ENCODE results near the gene CENPN. TPM values are rescaled to one million over a fixed set of nuclear protein-coding genes. Genes with fewer than 3 reads are reported as not detected.
A peak's percentile ranks its signal among the peaks of the same experiment; 100 is the strongest.

CENPN gene
- total and polyA plus RNA-seq, 10 of the 15 experiments (the other 5 are each of a cell fraction or from before 2014, with no cell fraction given) = 39.8 to 143 (median 66.8) TPM

DNA sequence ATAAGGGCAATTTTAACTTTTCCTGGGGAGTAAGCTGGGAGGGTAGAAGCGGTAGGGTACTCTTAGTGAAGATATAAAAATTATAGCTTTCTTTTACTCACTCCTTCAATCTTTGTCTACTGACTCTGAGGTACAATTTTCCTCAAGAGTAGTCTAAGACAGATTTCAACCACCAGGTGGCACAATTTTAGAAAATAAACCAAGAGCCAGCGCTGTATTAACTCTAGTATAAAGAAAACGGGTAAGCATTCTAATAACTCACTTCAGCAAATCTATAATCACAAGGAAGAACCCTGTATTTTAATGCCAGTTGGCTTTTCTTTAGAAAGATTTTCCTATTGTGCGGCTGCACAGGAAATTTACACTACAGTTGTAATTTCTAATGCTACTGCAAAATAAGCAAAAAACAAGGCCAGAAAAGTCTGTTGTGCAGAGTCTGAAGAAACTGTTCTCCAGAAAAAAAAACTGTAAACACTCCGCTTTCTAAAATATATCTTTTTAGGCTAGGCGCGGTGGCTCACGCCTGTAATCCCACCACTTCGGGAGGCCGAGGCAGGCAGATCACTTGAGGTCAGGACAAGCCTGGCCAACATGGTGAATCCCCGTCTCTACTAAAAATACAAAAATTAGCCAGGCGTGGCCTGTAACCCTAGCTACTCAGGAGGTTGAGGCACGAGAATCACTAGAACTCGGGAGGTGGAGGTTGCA lies 2.2 kb upstream of the CENPN start (continued):
- TF ChIP-seq RAD21 (IDR thresholded peaks at IDR 0.05; ENCODE audit: insufficient read depth, low read depth, low read length) (peak; percentile 35; the same call in 1 of the 2 replicates), NFIC (IDR thresholded peaks at IDR 0.05; ENCODE audit: low read depth, low read length) (0 out of 2 replicates have a peak, but pooled peaks have one; percentile 10), BHLHE40 (IDR thresholded peaks at IDR 0.05; ENCODE audit: borderline replicate concordance in 1 of 2, low read depth in 2 of 2, low read length in 1 of 2) (peak in 1 of 2 experiments; percentile 48; a peak in 1 of 4 replicates), ATF7 (IDR thresholded peaks at IDR 0.05; ENCODE audit: low read depth) (no peak; the same call in 1 of the 2 replicates), PAX5 (IDR thresholded peaks at IDR 0.05; ENCODE audit: borderline replicate concordance, low read depth, low read length) (peak; percentile 64), CBX3 (IDR thresholded peaks at IDR 0.05; ENCODE audit: borderline replicate concordance, low read depth) (no peak), SMC3 (IDR thresholded peaks at IDR 0.05; ENCODE audit: borderline replicate concordance, low read length) (peak; percentile 35; the same call in 1 of the 2 replicates)
- TF ChIP-seq, protein P1, sequence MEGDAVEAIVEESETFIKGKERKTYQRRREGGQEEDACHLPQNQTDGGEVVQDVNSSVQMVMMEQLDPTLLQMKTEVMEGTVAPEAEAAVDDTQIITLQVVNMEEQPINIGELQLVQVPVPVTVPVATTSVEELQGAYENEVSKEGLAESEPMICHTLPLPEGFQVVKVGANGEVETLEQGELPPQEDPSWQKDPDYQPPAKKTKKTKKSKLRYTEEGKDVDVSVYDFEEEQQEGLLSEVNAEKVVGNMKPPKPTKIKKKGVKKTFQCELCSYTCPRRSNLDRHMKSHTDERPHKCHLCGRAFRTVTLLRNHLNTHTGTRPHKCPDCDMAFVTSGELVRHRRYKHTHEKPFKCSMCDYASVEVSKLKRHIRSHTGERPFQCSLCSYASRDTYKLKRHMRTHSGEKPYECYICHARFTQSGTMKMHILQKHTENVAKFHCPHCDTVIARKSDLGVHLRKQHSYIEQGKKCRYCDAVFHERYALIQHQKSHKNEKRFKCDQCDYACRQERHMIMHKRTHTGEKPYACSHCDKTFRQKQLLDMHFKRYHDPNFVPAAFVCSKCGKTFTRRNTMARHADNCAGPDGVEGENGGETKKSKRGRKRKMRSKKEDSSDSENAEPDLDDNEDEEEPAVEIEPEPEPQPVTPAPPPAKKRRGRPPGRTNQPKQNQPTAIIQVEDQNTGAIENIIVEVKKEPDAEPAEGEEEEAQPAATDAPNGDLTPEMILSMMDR (IDR thresholded peaks at IDR 0.05 in 2 of 3, conservative IDR thresholded peaks at IDR 0.05 in 1 of 3; ENCODE audit: control insufficient read depth in 2 of 3, extremely low read depth in 1 of 3, insufficient read depth in 1 of 3, low read depth in 3 of 3, low read length in 3 of 3) = peak; percentile 33 to 51 (median 49)

Measured in GM12878 (cell line).